Measurements from ENCODE around the gene SSX4B.
"Not testable (repeated sequence)": the region's sequence is repeated elsewhere in the genome, so short reads cannot be mapped to it uniquely, and the experiment has no call there.

Gene SSX4B

GRCh38 chrX:48356315-48357094 is 55.3 kb downstream of the SSX4B start, which contains the start of gene SSX3:
TSS of gene SSX3 (minus strand) at chrX:48356703. CDS start at chrX:48355249, 1,454 bp downstream.
- H3K27ac ChIP-seq (ENCODE audit: low read depth, low read length); H3K4me3 ChIP-seq (ENCODE audit: low read depth in 1 of 5, low read length in 5 of 5); H3K4me1 ChIP-seq (ENCODE audit: control insufficient read depth in 5 of 5, insufficient read depth in 5 of 5, low read length in 5 of 5); H3K9me3 ChIP-seq (ENCODE audit: control insufficient read depth in 5 of 5, low read length in 5 of 5); H3K9ac ChIP-seq (ENCODE audit: low read length in 5 of 5); H3K27me3 ChIP-seq (ENCODE audit: control insufficient read depth in 5 of 5, insufficient read depth in 4 of 5, low read length in 5 of 5); H3K36me3 ChIP-seq (ENCODE audit: control insufficient read depth in 5 of 5, insufficient read depth in 5 of 5, low read length in 5 of 5): not testable (repeated sequence)
